ENCODE measurements around the gene MEF2C. TPM values are rescaled to one million over a fixed set of nuclear protein-coding genes. Genes with fewer than 3 reads are reported as not detected.

The MEF2C gene
- polyA plus RNA-seq, 2 donors = 1.6 to 1.7 TPM

DNA sequence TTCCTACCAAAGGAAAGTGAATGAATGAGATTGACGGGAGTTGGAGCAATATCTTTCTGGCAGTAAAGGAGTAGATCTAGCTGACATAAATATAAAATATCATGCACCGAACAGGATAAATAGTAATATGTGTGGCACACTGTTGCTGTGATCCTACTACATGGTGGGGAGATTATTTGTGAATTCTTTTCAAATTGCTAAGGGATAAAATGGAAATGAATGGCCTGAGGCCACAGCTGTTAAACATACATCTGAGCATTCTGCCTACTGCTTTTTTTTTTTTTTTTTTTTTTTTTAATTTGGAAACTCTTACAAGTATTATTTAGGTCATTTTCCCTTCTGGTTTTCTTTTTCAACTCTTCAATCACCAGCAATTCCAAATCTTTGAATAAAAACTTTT is 66.8 kb downstream of the MEF2C start:
- 72 to 78% methylated on average over 2 of the region's 2 CpGs for WGBS, 2 donors
- Histone ChIP-seq H3K4me3 (ENCODE audit: low read depth in 1 of 2, low read length in 2 of 2) (no peak overlapping the region), H3K36me3 (ENCODE audit: control insufficient read depth in 2 of 2, insufficient read depth in 2 of 2, low read length in 1 of 2) (no peaks in the 10 kb centered on the region), H3K27me3 (ENCODE audit: control insufficient read depth in 1 of 2, insufficient read depth in 2 of 2, low read length in 2 of 2) (no peaks in the 10 kb centered on the region), H3K9me3 (ENCODE audit: control insufficient read depth in 2 of 2, insufficient read depth in 1 of 2, low read depth in 1 of 2, low read length in 1 of 2) (no peaks in the 10 kb centered on the region), H3K4me1 (ENCODE audit: control insufficient read depth in 2 of 2, insufficient read depth in 2 of 2, low read length in 1 of 2) (no peaks in the 10 kb centered on the region), H3K27ac (ENCODE audit: low read depth in 2 of 2, low read length in 1 of 2) (no peak overlapping the region)

DNA sequence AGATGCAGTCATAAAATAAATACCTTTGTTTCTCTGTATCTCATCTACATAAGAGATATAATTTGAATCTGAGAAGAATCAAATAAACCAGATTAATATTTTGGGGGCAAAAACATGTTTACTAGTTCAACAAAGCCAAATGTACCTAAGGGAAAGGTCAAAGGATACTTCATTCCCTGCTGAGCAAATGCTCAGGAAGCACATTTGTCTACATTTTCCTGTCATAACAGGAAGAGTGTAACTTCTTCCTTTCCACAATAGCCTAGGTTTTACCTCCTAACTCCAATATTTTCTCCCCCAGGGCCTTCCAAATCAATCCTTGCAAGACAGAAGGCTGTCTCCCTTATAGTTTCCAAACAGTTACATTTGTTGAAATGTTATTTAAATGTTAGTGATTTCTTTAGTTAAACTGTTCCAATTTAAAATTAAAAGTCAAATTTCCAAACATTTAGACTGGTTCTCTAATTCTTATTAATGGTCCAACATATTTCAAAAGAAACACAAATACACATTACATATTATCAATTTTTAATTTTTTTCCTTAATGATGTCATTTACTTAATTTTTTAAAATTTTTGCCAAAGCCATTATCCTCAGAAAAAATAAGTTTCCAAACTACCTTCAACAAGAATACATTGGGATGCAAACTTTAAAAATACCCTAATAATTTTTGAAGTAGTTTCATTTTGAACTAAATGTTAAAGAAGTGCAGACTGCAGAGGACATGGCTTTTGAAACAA is 67.8 kb downstream of the MEF2C start:
- no peaks in the 10 kb centered on the region for H3K27me3 ChIP-seq (ENCODE audit: control insufficient read depth in 1 of 2, insufficient read depth in 2 of 2, low read length in 2 of 2)
- no peak overlapping the region for H3K4me3 ChIP-seq (ENCODE audit: low read depth in 1 of 2, low read length in 2 of 2)
- H3K9me3 ChIP-seq (ENCODE audit: control insufficient read depth in 2 of 2, insufficient read depth in 1 of 2, low read depth in 1 of 2, low read length in 1 of 2) = no peaks in the 10 kb centered on the region
- H3K4me1 ChIP-seq (ENCODE audit: control insufficient read depth in 2 of 2, insufficient read depth in 2 of 2, low read length in 1 of 2) = no peaks in the 10 kb centered on the region
- no peak overlapping the region for H3K27ac ChIP-seq (ENCODE audit: low read depth in 2 of 2, low read length in 1 of 2)
- no peaks in the 10 kb centered on the region for H3K36me3 ChIP-seq (ENCODE audit: control insufficient read depth in 2 of 2, insufficient read depth in 2 of 2, low read length in 1 of 2)

DNA sequence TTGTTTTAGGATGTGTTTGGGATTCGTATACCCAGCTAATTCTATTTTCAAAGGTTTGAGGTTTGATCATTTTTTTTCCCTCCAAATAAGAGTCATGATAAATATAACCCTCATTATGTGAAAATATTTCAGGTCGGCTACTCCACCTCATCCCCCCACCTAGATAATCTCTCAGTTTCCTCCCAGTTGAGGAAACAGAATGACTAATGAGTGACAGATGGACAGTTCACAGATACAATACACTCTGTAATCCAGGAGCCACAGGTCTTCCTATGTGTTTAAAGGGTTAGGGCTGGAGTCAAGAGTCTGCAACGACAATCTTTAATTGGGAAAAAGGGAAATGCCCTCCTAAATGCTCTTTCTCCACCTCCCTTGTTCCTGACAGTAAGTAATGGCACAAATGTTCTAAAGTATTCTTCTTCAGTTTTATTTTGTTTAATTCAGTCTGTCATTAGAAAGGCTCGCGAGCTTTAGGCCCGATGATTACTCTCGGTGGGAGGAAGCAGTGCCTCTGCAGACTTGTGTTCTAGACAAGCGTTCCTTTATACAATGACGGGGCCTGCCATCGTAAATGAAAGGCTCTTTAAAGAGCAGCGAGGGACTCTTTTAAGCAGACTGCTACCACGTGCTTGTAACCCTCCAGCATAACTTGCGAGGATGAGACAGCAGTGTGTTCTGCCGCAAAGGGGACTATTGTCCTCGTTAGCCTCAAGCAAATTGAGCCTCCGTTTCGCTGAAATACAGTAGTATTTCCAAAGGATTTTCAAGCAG is 69.0 kb downstream of the MEF2C start:
- no peak overlapping the region for H3K27ac ChIP-seq (ENCODE audit: low read depth in 2 of 2, low read length in 1 of 2)
- no peak overlapping the region for H3K4me3 ChIP-seq (ENCODE audit: low read depth in 1 of 2, low read length in 2 of 2)
- WGBS, 2 donors = 76 to 79% methylated on average over 17 of the region's 17 CpGs
- no peaks in the 10 kb centered on the region for H3K9me3 ChIP-seq (ENCODE audit: control insufficient read depth in 2 of 2, insufficient read depth in 1 of 2, low read depth in 1 of 2, low read length in 1 of 2)
- no peaks in the 10 kb centered on the region for H3K27me3 ChIP-seq (ENCODE audit: control insufficient read depth in 1 of 2, insufficient read depth in 2 of 2, low read length in 2 of 2)
- H3K4me1 ChIP-seq (ENCODE audit: control insufficient read depth in 2 of 2, insufficient read depth in 2 of 2, low read length in 1 of 2) = no peaks in the 10 kb centered on the region
- H3K36me3 ChIP-seq (ENCODE audit: control insufficient read depth in 2 of 2, insufficient read depth in 2 of 2, low read length in 1 of 2) = no peaks in the 10 kb centered on the region

DNA sequence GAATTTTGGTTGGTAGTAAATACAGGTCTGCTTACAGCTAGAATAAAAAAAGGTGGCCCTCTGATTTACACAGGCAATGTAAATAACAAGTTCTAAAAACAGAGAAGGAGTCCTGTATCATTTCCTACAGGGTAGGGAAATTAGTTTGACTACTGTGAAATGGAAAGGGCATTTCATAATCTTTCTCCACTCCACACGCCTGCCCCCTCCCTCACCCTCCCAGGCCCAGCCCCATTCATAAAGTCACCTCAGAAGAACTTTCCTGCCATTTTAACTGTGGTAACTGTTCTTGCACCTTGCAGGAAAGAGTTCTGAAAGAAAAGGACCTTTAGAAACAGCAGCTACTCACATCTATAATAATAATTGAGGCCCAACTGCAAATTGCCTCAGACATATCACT is 69.7 kb downstream of the MEF2C start:
- Histone ChIP-seq H3K36me3 (ENCODE audit: control insufficient read depth in 2 of 2, insufficient read depth in 2 of 2, low read length in 1 of 2) (no peaks in the 10 kb centered on the region), H3K4me3 (ENCODE audit: low read depth in 1 of 2, low read length in 2 of 2) (no peak overlapping the region), H3K9me3 (ENCODE audit: control insufficient read depth in 2 of 2, insufficient read depth in 1 of 2, low read depth in 1 of 2, low read length in 1 of 2) (no peaks in the 10 kb centered on the region), H3K27me3 (ENCODE audit: control insufficient read depth in 1 of 2, insufficient read depth in 2 of 2, low read length in 2 of 2) (no peaks in the 10 kb centered on the region), H3K27ac (ENCODE audit: low read depth in 2 of 2, low read length in 1 of 2) (no peak overlapping the region), H3K4me1 (ENCODE audit: control insufficient read depth in 2 of 2, insufficient read depth in 2 of 2, low read length in 1 of 2) (no peaks in the 10 kb centered on the region)
- 71 to 76% methylated on average over 1 of the region's 1 CpG for WGBS, 2 donors

DNA sequence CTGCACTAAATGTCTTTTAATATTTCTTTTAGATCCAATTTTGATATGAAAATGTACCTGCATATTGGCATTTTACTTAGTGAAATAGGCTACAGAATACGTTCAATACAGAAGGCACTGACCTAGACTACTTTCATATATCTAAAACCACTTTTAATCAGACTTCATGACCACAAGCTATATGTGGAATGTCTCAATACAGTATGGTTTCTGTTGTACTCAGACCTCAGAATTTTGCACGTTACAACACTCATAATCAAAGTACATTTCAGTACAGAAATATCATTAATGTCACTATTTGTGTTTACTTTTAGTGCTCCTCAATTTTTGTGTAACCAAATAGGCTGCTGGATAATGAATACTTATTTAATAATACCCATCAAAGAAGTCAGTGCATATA is 74.8 kb downstream of the MEF2C start:
- H3K9me3 ChIP-seq (ENCODE audit: control insufficient read depth in 2 of 2, insufficient read depth in 1 of 2, low read depth in 1 of 2, low read length in 1 of 2) = no peaks in the 10 kb centered on the region
- 79 to 83% methylated on average over 2 of the region's 2 CpGs for WGBS, 2 donors
- H3K36me3 ChIP-seq (ENCODE audit: control insufficient read depth in 2 of 2, insufficient read depth in 2 of 2, low read length in 1 of 2) = peaks cover 0 to 2% of the 10 kb centered on the region in 2 donors
- H3K4me1 ChIP-seq (ENCODE audit: control insufficient read depth in 2 of 2, insufficient read depth in 2 of 2, low read length in 1 of 2) = no peaks in the 10 kb centered on the region
- H3K4me3 ChIP-seq (ENCODE audit: low read depth in 1 of 2, low read length in 2 of 2) = no peak overlapping the region
- H3K27ac ChIP-seq (ENCODE audit: low read depth in 2 of 2, low read length in 1 of 2) = no peak overlapping the region
- H3K27me3 ChIP-seq (ENCODE audit: control insufficient read depth in 1 of 2, insufficient read depth in 2 of 2, low read length in 2 of 2) = no peaks in the 10 kb centered on the region

DNA sequence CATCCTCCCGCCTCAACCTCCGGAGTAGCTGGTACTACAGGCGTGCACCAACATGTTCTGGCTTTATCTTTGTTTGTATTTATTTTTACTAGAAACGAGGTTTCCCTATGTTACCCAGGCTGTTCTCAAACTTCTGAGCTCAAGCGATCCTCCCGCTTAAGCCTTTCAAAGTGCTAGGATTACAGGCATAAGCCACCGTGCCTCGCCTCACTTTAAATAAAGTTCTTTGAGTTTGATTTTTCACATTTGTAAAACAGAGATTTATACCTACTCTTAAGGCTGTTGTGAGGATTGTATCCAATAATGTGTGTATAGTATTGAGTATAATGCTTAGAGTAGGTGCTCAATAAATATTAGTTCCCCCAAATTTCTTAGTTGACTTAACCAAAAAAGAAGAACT is 75.7 kb downstream of the MEF2C start:
- 85 to 88% methylated on average over 8 of the region's 8 CpGs for WGBS, 2 donors

DNA sequence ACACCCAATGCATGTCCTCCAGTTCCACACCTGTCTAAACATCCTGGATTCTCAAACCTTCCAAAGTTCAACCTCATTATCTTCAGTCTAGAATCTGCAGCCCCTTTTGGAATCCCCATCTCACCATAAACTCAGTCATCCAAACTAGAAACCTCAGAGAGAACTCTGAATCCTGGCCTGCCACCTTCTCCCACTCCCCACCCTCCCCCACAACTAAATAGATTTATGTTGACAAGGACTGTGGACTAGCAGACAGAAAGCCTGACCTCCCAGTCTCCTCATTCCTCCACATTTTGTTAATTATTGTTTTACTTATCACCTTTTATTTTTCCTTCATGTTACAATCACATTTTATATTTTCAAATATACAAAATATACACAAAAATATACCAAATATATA is 76.6 kb downstream of the MEF2C start:
- no peaks in the 10 kb centered on the region for H3K4me1 ChIP-seq (ENCODE audit: control insufficient read depth in 2 of 2, insufficient read depth in 2 of 2, low read length in 1 of 2)
- no peaks in the 10 kb centered on the region for H3K27me3 ChIP-seq (ENCODE audit: control insufficient read depth in 1 of 2, insufficient read depth in 2 of 2, low read length in 2 of 2)
- no peaks in the 10 kb centered on the region for H3K9me3 ChIP-seq (ENCODE audit: control insufficient read depth in 2 of 2, insufficient read depth in 1 of 2, low read depth in 1 of 2, low read length in 1 of 2)
- H3K4me3 ChIP-seq (ENCODE audit: low read depth in 1 of 2, low read length in 2 of 2) = no peak overlapping the region
- H3K27ac ChIP-seq (ENCODE audit: low read depth in 2 of 2, low read length in 1 of 2) = no peak overlapping the region
- peaks cover 0 to 2% of the 10 kb centered on the region in 2 donors for H3K36me3 ChIP-seq (ENCODE audit: control insufficient read depth in 2 of 2, insufficient read depth in 2 of 2, low read length in 1 of 2)

More for the DNA sequence above, 75.7 kb downstream of the MEF2C start:
- no peaks in the 10 kb centered on the region for H3K9me3 ChIP-seq (ENCODE audit: control insufficient read depth in 2 of 2, insufficient read depth in 1 of 2, low read depth in 1 of 2, low read length in 1 of 2)
- peaks cover 0 to 2% of the 10 kb centered on the region in 2 donors for H3K36me3 ChIP-seq (ENCODE audit: control insufficient read depth in 2 of 2, insufficient read depth in 2 of 2, low read length in 1 of 2)
- H3K4me3 ChIP-seq (ENCODE audit: low read depth in 1 of 2, low read length in 2 of 2) = no peak overlapping the region
- H3K4me1 ChIP-seq (ENCODE audit: control insufficient read depth in 2 of 2, insufficient read depth in 2 of 2, low read length in 1 of 2) = no peaks in the 10 kb centered on the region
- no peak overlapping the region for H3K27ac ChIP-seq (ENCODE audit: low read depth in 2 of 2, low read length in 1 of 2)
- H3K27me3 ChIP-seq (ENCODE audit: control insufficient read depth in 1 of 2, insufficient read depth in 2 of 2, low read length in 2 of 2) = no peaks in the 10 kb centered on the region

DNA sequence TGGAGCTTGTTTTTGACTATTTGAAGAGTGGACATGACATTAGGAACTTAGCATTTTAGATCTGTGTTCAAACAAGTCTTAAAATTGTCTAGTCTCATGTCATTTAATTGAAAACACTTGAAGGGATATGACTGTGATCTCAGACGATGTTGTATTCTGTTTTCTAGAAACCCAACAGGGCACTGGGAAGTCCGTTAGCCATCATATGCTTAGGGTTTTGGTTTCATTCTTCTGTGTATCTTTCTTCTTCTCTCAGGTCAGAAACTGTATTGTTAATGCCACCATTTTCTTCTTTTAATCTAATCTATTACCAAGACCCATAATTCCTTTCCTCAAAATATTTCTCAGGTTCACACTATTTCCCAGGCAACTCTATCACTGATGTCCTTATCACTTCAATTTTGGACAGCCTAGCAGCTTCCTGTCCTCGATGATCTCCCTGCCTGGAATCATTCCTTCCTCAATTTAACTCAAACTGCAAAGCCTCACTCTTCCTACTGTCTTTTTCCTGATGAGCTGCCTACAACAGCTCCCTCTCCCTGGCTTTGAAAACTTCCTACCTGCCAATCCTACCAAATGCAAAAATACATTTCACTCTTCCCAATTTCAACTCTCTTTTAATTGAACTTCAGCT is 77.7 kb downstream of the MEF2C start:
- no peaks in the 10 kb centered on the region for H3K9me3 ChIP-seq (ENCODE audit: control insufficient read depth in 2 of 2, insufficient read depth in 1 of 2, low read depth in 1 of 2, low read length in 1 of 2)
- no peak overlapping the region for H3K4me3 ChIP-seq (ENCODE audit: low read depth in 1 of 2, low read length in 2 of 2)
- H3K27me3 ChIP-seq (ENCODE audit: control insufficient read depth in 1 of 2, insufficient read depth in 2 of 2, low read length in 2 of 2) = no peaks in the 10 kb centered on the region
- peaks cover 0 to 2% of the 10 kb centered on the region in 2 donors for H3K36me3 ChIP-seq (ENCODE audit: control insufficient read depth in 2 of 2, insufficient read depth in 2 of 2, low read length in 1 of 2)
- WGBS, 2 donors = 65 to 71% methylated on average over 3 of the region's 3 CpGs
- no peak overlapping the region for H3K27ac ChIP-seq (ENCODE audit: low read depth in 2 of 2, low read length in 1 of 2)
- no peaks in the 10 kb centered on the region for H3K4me1 ChIP-seq (ENCODE audit: control insufficient read depth in 2 of 2, insufficient read depth in 2 of 2, low read length in 1 of 2)

DNA sequence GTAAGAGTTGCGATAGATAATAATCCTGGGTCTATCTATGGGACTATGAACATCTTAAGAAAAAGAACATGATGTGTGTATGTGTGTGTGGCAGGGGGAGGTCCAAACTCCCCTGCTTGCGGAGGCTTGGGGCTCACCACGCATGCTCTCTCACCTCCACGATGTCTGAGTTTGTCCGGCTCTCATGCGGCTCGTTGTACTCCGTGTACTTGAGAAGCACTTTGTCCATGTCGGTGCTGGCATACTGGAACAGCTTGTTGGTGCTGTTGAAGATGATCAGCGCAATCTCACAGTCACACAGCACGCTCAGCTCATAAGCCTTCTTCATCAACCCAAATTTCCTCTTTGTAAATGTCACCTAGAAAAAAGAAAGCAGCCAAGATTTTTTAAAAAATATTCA is 78.5 kb downstream of the MEF2C start:
- Histone ChIP-seq H3K27ac (ENCODE audit: low read depth in 2 of 2, low read length in 1 of 2) (no peak overlapping the region), H3K4me3 (ENCODE audit: low read depth in 1 of 2, low read length in 2 of 2) (no peak overlapping the region), H3K27me3 (ENCODE audit: control insufficient read depth in 1 of 2, insufficient read depth in 2 of 2, low read length in 2 of 2) (no peaks in the 10 kb centered on the region), H3K9me3 (ENCODE audit: control insufficient read depth in 2 of 2, insufficient read depth in 1 of 2, low read depth in 1 of 2, low read length in 1 of 2) (no peaks in the 10 kb centered on the region), H3K4me1 (ENCODE audit: control insufficient read depth in 2 of 2, insufficient read depth in 2 of 2, low read length in 1 of 2) (no peaks in the 10 kb centered on the region), H3K36me3 (ENCODE audit: control insufficient read depth in 2 of 2, insufficient read depth in 2 of 2, low read length in 1 of 2) (peaks cover 0 to 2% of the 10 kb centered on the region in 2 donors)
- WGBS, 2 donors = 95 to 96% methylated on average over 11 of the region's 11 CpGs
